ENCODE results near the gene TRPM1.
A peak's percentile ranks its signal among the peaks of the same experiment; 100 is the strongest.

The TRPM1 gene

GRCh38 chr15:31082771-31083369 lies 18.7 kb downstream of the TRPM1 start:
- DNase-seq (ENCODE audit: low spot score): no peak

- no peak for DNase-seq (ENCODE audit: low spot score)
These were observed 19.8 kb downstream of the TRPM1 start for GRCh38 chr15:31081588-31082250.

GRCh38 chr15:31081056-31081455 lies 20.5 kb downstream of the TRPM1 start:
- no peak for DNase-seq (ENCODE audit: low spot score)

- no peak for DNase-seq (ENCODE audit: low spot score)
These were observed 20.9 kb downstream of the TRPM1 start for GRCh38 chr15:31080591-31081014.

GRCh38 chr15:31079519-31079918 lies 22.0 kb downstream of the TRPM1 start:
- no peak for DNase-seq (ENCODE audit: low spot score)

- no peak for DNase-seq (ENCODE audit: low spot score)
These were observed 23.1 kb downstream of the TRPM1 start for GRCh38 chr15:31078471-31078870.

GRCh38 chr15:31077941-31078340 lies 23.6 kb downstream of the TRPM1 start:
- no peak for DNase-seq (ENCODE audit: low spot score)

- no peak for DNase-seq (ENCODE audit: low spot score)
These were observed 24.3 kb downstream of the TRPM1 start for GRCh38 chr15:31077181-31077580.

- no peak for DNase-seq (ENCODE audit: low spot score)
These were observed 27.2 kb downstream of the TRPM1 start for GRCh38 chr15:31074321-31074720.

- DNase-seq (ENCODE audit: low spot score): no peak
These were observed 30.7 kb downstream of the TRPM1 start for GRCh38 chr15:31070867-31071266.

- DNase-seq (ENCODE audit: low spot score): no peak
These were observed 32.0 kb downstream of the TRPM1 start for GRCh38 chr15:31069360-31070000.

- DNase-seq (ENCODE audit: low spot score): no peak
These were observed 33.5 kb downstream of the TRPM1 start for GRCh38 chr15:31067890-31068603.

GRCh38 chr15:31065824-31066223 lies 35.7 kb downstream of the TRPM1 start:
- no peak for DNase-seq (ENCODE audit: low spot score)

GRCh38 chr15:31062911-31063310 lies 38.6 kb downstream of the TRPM1 start:
- DNase-seq (ENCODE audit: low spot score): no peak

- no peak for DNase-seq (ENCODE audit: low spot score)
These were observed 39.1 kb downstream of the TRPM1 start for GRCh38 chr15:31062310-31062847.

- DNase-seq (ENCODE audit: low spot score): peak; percentile 7
These were observed 40.9 kb downstream of the TRPM1 start for GRCh38 chr15:31060429-31061140.

GRCh38 chr15:31058236-31058962 lies 43.1 kb downstream of the TRPM1 start:
- DNase-seq (ENCODE audit: low spot score): no peak

- no peak for DNase-seq (ENCODE audit: low spot score)
These were observed 49.9 kb downstream of the TRPM1 start for GRCh38 chr15:31051496-31052080.

- no peak for DNase-seq (ENCODE audit: low spot score)
These were observed 50.6 kb downstream of the TRPM1 start for GRCh38 chr15:31050953-31051352.

GRCh38 chr15:31049682-31050615 lies 51.6 kb downstream of the TRPM1 start:
- no peak for DNase-seq (ENCODE audit: low spot score)
